ENCODE data around the gene C11orf91. TPM values are rescaled to one million over a fixed set of nuclear protein-coding genes. Genes with fewer than 3 reads are reported as not detected.

C11orf91 gene
- total and polyA plus RNA-seq, 2 of the 8 experiments (the other 6 are each of a cell fraction or from before 2014, with no cell fraction given), result not detected

DNA sequence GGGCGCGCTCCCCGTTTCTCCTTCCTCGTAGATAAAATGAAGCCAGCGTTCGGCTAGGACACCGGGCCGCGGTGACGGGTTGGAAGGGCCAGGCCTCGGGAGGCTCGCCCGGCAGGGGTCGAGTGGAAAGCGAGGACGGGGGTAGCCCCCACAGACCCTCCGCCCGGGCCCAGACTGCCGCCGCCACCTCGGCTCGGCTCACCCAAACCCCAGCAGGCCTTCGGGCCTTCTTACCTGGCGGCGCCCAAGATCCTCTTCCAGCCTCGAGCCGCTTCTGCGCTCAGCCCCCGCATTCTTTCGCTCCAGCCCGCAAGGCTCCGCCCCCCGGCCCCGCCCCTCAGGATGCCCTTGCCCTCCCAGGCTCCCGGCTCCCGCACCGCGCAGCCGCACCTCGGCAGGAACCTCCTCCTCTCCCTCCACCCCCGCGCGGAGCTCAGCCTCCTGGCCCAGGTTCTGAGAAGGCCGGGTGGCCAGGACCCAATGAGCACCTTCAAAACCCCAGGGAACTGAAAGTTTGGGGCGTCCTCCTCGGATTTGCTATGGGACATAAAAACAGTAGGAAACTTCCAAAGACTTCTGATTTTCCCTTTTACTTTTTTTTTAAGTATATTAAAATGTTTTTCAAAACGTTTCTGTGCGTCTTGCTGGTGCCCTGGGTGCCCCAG is 35.7 kb upstream of the C11orf91 start, which contains the start of gene CD59 (continued):
- TF ChIP-seq RNF2 (IDR thresholded peaks at IDR 0.05; ENCODE audit: borderline replicate concordance, low read depth, low read length, missing control alignments, poor library complexity, severe bottlenecking) (no peak), RBBP5 (IDR thresholded peaks at IDR 0.05; ENCODE audit: borderline replicate concordance, low read depth, low read length) (0 out of 2 replicates have a peak, but pooled peaks have one; percentile 13), TEAD4 (IDR thresholded peaks at IDR 0.05; ENCODE audit: low read depth, low read length) (peak; percentile 70), EZH2 (IDR thresholded peaks at IDR 0.05; ENCODE audit: low read depth, low read length, severe bottlenecking) (no peak), PHF8 (conservative IDR thresholded peaks at IDR 0.05; ENCODE audit: low read depth, low read length) (peak; percentile 77), ZNF274 (IDR thresholded peaks at IDR 0.05; ENCODE audit: borderline replicate concordance, extremely low read depth, low read length) (no peak), BCL11A (IDR thresholded peaks at IDR 0.05; ENCODE audit: low read depth in 2 of 2, low read length in 2 of 2) (no peak), POLR2A (IDR thresholded peaks at IDR 0.05; ENCODE audit: control extremely low read depth in 1 of 2, low read depth in 2 of 2, low read length in 2 of 2) (peak; percentile 82 to 93), SIRT6 (IDR thresholded peaks at IDR 0.05; ENCODE audit: low read length) (no peak), BACH1 (IDR thresholded peaks at IDR 0.05; ENCODE audit: low read length) (no peak), TBP (IDR thresholded peaks at IDR 0.05; ENCODE audit: low read depth, low read length) (peak; percentile 59), YY1 (IDR thresholded peaks at IDR 0.05; ENCODE audit: low read depth, low read length) (no peak), SP2 (IDR thresholded peaks at IDR 0.05; ENCODE audit: low read length) (no peak), POLR2AphosphoS5 (IDR thresholded peaks at IDR 0.05; ENCODE audit: low read depth, low read length) (peak; percentile 64), EP300 (IDR thresholded peaks at IDR 0.05; ENCODE audit: borderline replicate concordance in 1 of 2, low read depth in 2 of 2, low read length in 2 of 2) (no peak), SIN3A (conservative IDR thresholded peaks at IDR 0.05 in 1 of 2, IDR thresholded peaks at IDR 0.05 in 1 of 2; ENCODE audit: low read depth in 1 of 2, low read length in 2 of 2) (no peak), MAFK (IDR thresholded peaks at IDR 0.05; ENCODE audit: low read depth, low read length) (no peak), KDM1A (IDR thresholded peaks at IDR 0.05; ENCODE audit: borderline replicate concordance, low read length) (no peak), CHD1 (IDR thresholded peaks at IDR 0.05; ENCODE audit: low read depth, low read length) (no peak)
- TF ChIP-seq, protein P1, sequence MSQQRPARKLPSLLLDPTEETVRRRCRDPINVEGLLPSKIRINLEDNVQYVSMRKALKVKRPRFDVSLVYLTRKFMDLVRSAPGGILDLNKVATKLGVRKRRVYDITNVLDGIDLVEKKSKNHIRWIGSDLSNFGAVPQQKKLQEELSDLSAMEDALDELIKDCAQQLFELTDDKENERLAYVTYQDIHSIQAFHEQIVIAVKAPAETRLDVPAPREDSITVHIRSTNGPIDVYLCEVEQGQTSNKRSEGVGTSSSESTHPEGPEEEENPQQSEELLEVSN (IDR thresholded peaks at IDR 0.05), result no peak; the same call in 1 of the 2 replicates

All from H1 (cell line).